Ascending aorta (tissue), 2 donors: ENCODE data around the gene CAMTA1. TPM values are rescaled to one million over a fixed set of nuclear protein-coding genes. Genes with fewer than 3 reads are reported as not detected.

Experiments used
- DNase-seq, 2 donors: peaks; one replicate each; pipeline ENCODE4 v3.0.0-alpha.2; 2019; ENCODE audit warnings: low spot score in 2 of 2
- H3K27ac ChIP-seq, 2 donors: fragments of 200-600 bp; sonication (generic); one replicate each; pipeline ENCODE4 v1.5.1; 2016 to 2017; ENCODE audit warnings: mild to moderate bottlenecking in 1 of 2
- H3K27me3 ChIP-seq: fragments of 200-600 bp; sonication (generic); one replicate; pipeline ENCODE4 v1.5.1; 2017
- H3K36me3 ChIP-seq, 2 donors: fragments of 200-600 bp; sonication (generic); one replicate each; pipeline ENCODE4 v1.5.1; 2016
- H3K4me1 ChIP-seq, 2 donors: fragments of 200-600 bp; sonication (generic); one replicate each; pipeline ENCODE4 v1.5.1; 2016 to 2017; ENCODE audit warnings: mild to moderate bottlenecking in 1 of 2
- H3K4me3 ChIP-seq, 2 donors: fragments of 200-600 bp; sonication (generic); one replicate each; pipeline ENCODE4 v1.5.1; 2016 to 2017; ENCODE audit warnings: mild to moderate bottlenecking in 1 of 2
- H3K9me3 ChIP-seq, 2 donors: fragments of 200-600 bp; sonication (generic); one replicate each; pipeline ENCODE4 v1.5.1; 2016
- intact Hi-C: fragments of 100-400 bp; cut with DNase I; formaldehyde crosslinking; loops from one replicate; pipeline ENCODE4 v1.15.1; 2023
- total RNA-seq: library from RNA; depleted of rRNA; stranded (reverse); fragments of >200 nt; gene quantifications from one replicate; pipeline ENCODE4 v1.1.0, GENCODE V29; 2016
- TF ChIP-seq, protein P1 (sequence below), 3 experiments: fragments of 200-600 bp in 2 of 3; fragments of 450-650 bp in 1 of 3; sonication (generic) in 2 of 3; IDR thresholded peaks; one replicate each; pipeline ENCODE4 v1.5.1; 2016 to 2019; ENCODE audit warnings: antibody characterized with exemption in 3 of 3, mild to moderate bottlenecking in 1 of 3, moderate library complexity in 1 of 3

CAMTA1 gene
- total RNA-seq, 1 donor from 2014 or later, result 53.3 TPM

DNA sequence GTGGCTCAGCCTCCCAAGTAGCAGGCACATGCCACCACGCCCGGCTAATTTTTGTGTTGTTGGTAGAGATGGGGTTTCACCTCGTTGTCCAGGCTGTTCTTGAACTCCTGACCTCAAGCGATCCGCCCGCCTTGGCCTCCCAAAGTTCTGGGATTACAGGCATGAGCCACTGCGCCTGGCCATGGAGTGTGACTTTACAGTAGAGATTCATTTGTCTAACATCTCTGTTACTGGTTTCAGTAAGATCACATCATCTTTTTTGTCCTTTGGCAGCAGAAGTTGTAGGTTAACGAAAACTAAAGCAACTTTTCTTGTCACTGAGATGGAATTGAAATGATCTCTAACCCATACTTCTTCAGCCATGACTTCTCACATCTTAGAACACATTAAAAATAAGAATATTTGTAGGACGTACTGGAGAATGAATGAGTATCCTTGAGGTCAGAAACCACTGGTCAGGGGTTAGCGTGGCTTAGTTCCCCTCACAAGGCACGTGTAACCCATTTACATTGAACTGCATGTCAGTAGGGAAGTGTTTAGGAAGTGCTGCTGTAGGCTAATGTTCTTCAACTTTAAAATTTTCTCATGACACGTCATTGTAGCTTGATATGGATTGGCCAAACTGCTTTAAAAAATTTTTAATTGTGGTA lies 75.9 kb downstream of the CAMTA1 start:
- no peaks in the 10 kb centered on the region for H3K27me3 ChIP-seq
- H3K9me3 ChIP-seq, result no peaks in the 10 kb centered on the region
- no peak overlapping the region for H3K4me3 ChIP-seq
- H3K36me3 ChIP-seq, result no peaks in the 10 kb centered on the region
- H3K27ac ChIP-seq, result peak overlapping the region; percentile 80 to 84
- no peak for DNase-seq
- intact Hi-C loops, result loop anchor here (5.0 kb wide), 1 partner anchor 34 kb away; no protein-coding TSS in a partner anchor
- TF ChIP-seq, protein P1, sequence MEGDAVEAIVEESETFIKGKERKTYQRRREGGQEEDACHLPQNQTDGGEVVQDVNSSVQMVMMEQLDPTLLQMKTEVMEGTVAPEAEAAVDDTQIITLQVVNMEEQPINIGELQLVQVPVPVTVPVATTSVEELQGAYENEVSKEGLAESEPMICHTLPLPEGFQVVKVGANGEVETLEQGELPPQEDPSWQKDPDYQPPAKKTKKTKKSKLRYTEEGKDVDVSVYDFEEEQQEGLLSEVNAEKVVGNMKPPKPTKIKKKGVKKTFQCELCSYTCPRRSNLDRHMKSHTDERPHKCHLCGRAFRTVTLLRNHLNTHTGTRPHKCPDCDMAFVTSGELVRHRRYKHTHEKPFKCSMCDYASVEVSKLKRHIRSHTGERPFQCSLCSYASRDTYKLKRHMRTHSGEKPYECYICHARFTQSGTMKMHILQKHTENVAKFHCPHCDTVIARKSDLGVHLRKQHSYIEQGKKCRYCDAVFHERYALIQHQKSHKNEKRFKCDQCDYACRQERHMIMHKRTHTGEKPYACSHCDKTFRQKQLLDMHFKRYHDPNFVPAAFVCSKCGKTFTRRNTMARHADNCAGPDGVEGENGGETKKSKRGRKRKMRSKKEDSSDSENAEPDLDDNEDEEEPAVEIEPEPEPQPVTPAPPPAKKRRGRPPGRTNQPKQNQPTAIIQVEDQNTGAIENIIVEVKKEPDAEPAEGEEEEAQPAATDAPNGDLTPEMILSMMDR (IDR thresholded peaks at IDR 0.05), result no peak
- peaks cover 4 to 21% of the 10 kb centered on the region in 2 donors for H3K4me1 ChIP-seq

DNA sequence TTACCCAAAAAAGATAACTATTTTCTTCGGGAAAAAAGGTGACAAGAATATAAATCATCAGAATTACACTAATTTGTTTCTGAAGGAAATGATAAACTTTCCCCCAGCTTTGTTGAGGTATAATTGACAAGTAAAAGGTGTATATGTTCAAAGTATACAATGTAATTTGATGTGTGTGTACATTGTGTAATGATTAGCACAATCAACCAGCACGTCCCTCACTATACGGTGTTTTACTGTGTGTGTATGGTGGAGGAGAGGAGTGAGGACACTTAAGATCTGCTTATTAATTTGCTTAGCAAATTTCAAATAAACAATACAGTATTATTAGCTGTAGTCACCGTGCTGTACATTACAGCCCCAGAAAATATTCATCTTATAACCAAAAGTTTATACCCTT lies 77.7 kb downstream of the CAMTA1 start:
- Histone ChIP-seq H3K27me3 (no peaks in the 10 kb centered on the region), H3K4me1 (peaks cover 4 to 33% of the 10 kb centered on the region in 2 donors), H3K9me3 (no peaks in the 10 kb centered on the region), H3K36me3 (no peaks in the 10 kb centered on the region), H3K27ac (peak overlapping the region; percentile 9), H3K4me3 (no peak overlapping the region)
- no peak for DNase-seq
- intact Hi-C loops, result loop anchor here (5.0 kb wide), 1 partner anchor 36 kb away; no protein-coding TSS in a partner anchor
- TF ChIP-seq, protein P1 (IDR thresholded peaks at IDR 0.05), result no peak

DNA sequence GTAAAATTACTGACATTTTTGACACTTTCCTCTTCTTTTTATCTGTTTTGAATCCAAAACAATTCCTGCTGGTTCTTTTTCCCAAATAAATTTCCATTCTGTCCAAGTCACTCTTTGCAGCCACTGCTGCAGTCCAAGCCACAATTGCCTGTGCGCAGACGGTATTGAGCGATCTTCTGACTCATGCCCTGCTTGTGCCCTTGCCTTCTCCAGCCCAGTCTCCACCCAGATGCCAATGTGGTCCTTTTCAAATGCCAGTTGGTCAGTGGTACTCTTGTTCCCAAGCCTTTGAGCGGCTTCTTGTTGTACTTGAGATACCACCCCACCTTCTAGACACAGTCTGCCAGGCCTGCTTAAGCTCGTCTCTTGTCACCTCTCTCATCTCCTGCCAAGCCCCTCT lies 78.9 kb downstream of the CAMTA1 start:
- Histone ChIP-seq H3K27ac (peak overlapping the region; percentile 21 to 37), H3K4me1 (peaks cover 7 to 43% of the 10 kb centered on the region in 2 donors), H3K9me3 (no peaks in the 10 kb centered on the region), H3K4me3 (no peak overlapping the region), H3K36me3 (no peaks in the 10 kb centered on the region), H3K27me3 (no peaks in the 10 kb centered on the region)
- no peak for DNase-seq
- TF ChIP-seq, protein P1 (IDR thresholded peaks at IDR 0.05), result no peak
- intact Hi-C loops, result loop anchor here (5.0 kb wide), 1 partner anchor 37 kb away; no protein-coding TSS in a partner anchor

DNA sequence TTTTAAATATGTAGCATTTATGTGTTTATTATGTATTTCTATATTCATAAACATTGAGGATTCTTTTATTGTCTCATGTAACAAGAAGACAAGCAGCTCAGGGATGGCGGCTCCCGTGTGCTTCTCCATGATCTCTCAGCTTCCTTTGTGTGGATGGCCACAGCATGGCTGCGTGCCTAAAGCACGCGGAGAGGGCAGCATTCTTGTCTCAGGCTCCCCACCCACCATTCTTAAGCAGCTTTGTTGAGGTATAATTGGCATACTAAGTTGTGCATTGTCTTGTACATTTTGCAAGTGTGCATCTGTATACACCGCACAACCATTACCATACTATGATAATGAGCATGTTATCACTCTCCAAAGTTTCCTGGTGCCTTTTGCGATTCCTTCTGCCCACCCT lies 81.6 kb downstream of the CAMTA1 start:
- Histone ChIP-seq H3K36me3 (no peaks in the 10 kb centered on the region), H3K4me3 (peak overlapping the region in 1 of 2 donors; percentile 16), H3K27me3 (no peaks in the 10 kb centered on the region), H3K27ac (peak overlapping the region; percentile 60 to 63), H3K4me1 (peaks cover 6 to 31% of the 10 kb centered on the region in 2 donors), H3K9me3 (no peaks in the 10 kb centered on the region)
- TF ChIP-seq, protein P1 (IDR thresholded peaks at IDR 0.05), result no peak
- intact Hi-C loops, result no loop called here
- no peak for DNase-seq

DNA sequence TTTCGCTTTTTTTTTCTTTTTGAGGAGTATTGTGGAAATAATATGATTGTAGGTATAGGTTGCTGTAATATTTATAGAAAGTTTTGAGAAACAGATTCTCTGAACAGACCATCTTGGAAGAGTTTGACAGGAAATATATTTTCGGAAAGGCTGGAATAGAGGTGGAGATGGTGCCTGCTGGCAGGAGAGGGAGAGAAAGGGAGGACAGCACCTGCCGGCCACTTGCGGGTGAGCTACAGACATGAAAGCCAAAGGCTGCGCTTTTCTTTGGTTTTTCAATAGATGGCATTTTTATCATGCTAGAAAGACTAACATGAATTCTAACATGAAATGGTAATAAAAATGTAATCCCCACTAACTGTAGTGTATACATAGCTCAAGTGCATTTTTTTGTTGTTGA lies 82.1 kb downstream of the CAMTA1 start:
- no peaks in the 10 kb centered on the region for H3K9me3 ChIP-seq
- peak overlapping the region; percentile 60 to 63 for H3K27ac ChIP-seq
- DNase-seq, result no peak
- H3K36me3 ChIP-seq, result no peaks in the 10 kb centered on the region
- H3K27me3 ChIP-seq, result no peaks in the 10 kb centered on the region
- peaks cover 6 to 32% of the 10 kb centered on the region in 2 donors for H3K4me1 ChIP-seq
- TF ChIP-seq, protein P1 (IDR thresholded peaks at IDR 0.05), result no peak
- H3K4me3 ChIP-seq, result no peak overlapping the region
- intact Hi-C loops, result no loop called here
